ENCODE data around the gene PIK3IP1. TPM values are rescaled to one million over a fixed set of nuclear protein-coding genes. Genes with fewer than 3 reads are reported as not detected.
A peak's percentile ranks its signal among the peaks of the same experiment; 100 is the strongest.

The PIK3IP1 gene
- total and polyA plus RNA-seq, 9 of the 15 experiments (the other 6 are each of a cell fraction or from before 2014, with no cell fraction given): 0.11 to 1.3 (median 0.77) TPM

DNA sequence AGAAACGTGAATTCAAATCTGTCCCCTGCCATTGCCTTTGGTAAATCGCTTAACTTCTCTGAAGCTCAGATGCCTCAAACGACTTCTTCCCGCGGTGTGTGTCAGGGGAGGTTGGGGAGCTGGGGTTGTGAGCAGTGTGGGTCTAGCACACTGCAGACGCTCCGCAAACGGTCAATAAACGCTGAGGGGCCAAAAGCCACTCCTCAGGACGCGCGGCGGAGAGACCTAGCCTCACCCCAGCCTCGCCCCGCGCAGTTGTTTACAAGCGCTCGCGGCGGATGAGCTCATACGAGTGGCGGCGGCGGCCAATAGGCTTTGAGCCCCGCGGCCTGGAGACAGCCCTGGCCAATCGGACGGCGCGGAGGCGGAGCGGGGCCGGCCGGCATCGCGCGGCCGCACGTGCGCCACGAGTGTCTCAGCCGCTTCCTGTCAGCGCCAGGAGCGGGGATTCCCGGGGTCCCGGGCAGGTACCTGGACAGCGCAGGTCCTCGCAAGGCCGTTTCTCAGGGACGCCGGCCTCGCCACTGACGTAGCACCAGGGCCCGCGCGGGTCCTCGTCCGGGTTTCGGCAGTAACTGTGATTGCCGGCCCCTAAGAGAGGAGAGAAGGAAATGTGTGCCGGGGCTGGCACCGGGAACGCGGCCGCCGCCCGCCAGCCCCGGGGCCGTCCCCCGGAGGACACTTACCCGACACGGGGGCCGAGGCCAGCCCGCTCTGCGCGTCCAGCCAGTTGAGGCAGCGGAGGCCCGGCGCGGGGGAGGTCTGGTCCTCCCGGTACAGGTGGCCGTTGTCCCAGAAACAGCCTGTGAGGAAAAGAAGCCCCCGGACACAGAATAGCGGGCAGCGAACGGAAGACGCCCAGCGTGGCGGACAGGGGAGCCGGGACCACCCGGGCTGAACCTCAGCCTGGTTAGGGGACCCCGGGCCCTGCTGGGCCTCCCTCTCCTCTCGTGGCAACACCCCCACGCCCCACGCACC, 1.5 kb downstream of the PIK3IP1 start (continued):
- TF ChIP-seq, protein P1, sequence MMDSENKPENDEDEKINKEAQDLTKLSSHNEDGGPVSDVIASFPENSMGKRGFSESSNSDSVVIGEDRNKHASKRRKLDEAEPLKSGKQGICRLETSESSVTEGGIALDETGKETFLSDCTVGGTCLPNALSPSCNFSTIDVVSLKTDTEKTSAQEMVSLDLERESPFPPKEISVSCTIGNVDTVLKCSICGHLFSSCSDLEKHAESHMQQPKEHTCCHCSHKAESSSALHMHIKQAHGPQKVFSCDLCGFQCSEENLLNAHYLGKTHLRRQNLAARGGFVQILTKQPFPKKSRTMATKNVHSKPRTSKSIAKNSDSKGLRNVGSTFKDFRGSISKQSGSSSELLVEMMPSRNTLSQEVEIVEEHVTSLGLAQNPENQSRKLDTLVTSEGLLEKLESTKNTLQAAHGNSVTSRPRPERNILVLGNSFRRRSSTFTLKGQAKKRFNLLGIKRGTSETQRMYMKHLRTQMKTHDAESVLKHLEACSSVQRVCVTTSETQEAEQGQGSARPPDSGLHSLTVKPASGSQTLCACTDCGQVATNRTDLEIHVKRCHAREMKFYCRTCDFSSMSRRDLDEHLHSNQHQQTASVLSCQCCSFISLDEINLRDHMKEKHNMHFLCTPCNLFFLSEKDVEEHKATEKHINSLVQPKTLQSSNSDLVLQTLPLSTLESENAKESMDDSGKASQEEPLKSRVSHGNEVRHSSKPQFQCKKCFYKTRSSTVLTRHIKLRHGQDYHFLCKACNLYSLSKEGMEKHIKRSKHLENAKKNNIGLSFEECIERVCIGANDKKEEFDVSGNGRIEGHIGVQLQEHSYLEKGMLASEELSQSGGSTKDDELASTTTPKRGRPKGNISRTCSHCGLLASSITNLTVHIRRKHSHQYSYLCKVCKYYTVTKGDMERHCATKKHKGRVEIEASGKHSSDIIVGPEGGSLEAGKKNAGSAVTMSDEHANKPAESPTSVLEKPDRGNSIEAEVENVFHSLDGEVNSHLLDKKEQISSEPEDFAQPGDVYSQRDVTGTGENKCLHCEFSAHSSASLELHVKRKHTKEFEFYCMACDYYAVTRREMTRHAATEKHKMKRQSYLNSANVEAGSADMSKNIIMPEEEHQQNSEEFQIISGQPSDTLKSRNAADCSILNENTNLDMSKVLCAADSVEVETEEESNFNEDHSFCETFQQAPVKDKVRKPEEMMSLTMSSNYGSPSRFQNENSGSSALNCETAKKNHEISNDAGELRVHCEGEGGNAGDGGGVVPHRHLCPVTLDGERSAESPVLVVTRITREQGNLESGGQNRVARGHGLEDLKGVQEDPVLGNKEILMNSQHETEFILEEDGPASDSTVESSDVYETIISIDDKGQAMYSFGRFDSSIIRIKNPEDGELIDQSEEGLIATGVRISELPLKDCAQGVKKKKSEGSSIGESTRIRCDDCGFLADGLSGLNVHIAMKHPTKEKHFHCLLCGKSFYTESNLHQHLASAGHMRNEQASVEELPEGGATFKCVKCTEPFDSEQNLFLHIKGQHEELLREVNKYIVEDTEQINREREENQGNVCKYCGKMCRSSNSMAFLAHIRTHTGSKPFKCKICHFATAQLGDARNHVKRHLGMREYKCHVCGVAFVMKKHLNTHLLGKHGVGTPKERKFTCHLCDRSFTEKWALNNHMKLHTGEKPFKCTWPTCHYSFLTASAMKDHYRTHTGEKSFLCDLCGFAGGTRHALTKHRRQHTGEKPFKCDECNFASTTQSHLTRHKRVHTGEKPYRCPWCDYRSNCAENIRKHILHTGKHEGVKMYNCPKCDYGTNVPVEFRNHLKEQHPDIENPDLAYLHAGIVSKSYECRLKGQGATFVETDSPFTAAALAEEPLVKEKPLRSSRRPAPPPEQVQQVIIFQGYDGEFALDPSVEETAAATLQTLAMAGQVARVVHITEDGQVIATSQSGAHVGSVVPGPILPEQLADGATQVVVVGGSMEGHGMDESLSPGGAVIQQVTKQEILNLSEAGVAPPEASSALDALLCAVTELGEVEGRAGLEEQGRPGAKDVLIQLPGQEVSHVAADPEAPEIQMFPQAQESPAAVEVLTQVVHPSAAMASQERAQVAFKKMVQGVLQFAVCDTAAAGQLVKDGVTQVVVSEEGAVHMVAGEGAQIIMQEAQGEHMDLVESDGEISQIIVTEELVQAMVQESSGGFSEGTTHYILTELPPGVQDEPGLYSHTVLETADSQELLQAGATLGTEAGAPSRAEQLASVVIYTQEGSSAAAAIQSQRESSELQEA (IDR thresholded peaks at IDR 0.05; ENCODE audit: low read depth): no peak
- no peak for TF ChIP-seq ETV6 (IDR thresholded peaks at IDR 0.05; ENCODE audit: borderline replicate concordance in 1 of 2, low read depth in 2 of 2, low read length in 1 of 2)
- TF ChIP-seq ETV6 (CRISPR knock-in tag; IDR thresholded peaks at IDR 0.05; ENCODE audit: borderline replicate concordance): no peak
- TF ChIP-seq FOXK2 (conservative IDR thresholded peaks at IDR 0.05 in 1 of 2, IDR thresholded peaks at IDR 0.05 in 1 of 2; ENCODE audit: low read depth in 2 of 2): peak; percentile 97 to 98
- TF ChIP-seq MAFK (IDR thresholded peaks at IDR 0.05; ENCODE audit: low read length): no peak
- TF ChIP-seq, protein P2, sequence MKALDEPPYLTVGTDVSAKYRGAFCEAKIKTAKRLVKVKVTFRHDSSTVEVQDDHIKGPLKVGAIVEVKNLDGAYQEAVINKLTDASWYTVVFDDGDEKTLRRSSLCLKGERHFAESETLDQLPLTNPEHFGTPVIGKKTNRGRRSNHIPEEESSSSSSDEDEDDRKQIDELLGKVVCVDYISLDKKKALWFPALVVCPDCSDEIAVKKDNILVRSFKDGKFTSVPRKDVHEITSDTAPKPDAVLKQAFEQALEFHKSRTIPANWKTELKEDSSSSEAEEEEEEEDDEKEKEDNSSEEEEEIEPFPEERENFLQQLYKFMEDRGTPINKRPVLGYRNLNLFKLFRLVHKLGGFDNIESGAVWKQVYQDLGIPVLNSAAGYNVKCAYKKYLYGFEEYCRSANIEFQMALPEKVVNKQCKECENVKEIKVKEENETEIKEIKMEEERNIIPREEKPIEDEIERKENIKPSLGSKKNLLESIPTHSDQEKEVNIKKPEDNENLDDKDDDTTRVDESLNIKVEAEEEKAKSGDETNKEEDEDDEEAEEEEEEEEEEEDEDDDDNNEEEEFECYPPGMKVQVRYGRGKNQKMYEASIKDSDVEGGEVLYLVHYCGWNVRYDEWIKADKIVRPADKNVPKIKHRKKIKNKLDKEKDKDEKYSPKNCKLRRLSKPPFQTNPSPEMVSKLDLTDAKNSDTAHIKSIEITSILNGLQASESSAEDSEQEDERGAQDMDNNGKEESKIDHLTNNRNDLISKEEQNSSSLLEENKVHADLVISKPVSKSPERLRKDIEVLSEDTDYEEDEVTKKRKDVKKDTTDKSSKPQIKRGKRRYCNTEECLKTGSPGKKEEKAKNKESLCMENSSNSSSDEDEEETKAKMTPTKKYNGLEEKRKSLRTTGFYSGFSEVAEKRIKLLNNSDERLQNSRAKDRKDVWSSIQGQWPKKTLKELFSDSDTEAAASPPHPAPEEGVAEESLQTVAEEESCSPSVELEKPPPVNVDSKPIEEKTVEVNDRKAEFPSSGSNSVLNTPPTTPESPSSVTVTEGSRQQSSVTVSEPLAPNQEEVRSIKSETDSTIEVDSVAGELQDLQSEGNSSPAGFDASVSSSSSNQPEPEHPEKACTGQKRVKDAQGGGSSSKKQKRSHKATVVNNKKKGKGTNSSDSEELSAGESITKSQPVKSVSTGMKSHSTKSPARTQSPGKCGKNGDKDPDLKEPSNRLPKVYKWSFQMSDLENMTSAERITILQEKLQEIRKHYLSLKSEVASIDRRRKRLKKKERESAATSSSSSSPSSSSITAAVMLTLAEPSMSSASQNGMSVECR (CRISPR knock-in tag; IDR thresholded peaks at IDR 0.05): 0 out of 2 replicates have a peak, but pooled peaks have one; percentile 21
- peak; percentile 92 for TF ChIP-seq FOXP1 (CRISPR knock-in tag; IDR thresholded peaks at IDR 0.05)
